Measurements from ENCODE around the gene EEFSEC.

The EEFSEC gene

DNA sequence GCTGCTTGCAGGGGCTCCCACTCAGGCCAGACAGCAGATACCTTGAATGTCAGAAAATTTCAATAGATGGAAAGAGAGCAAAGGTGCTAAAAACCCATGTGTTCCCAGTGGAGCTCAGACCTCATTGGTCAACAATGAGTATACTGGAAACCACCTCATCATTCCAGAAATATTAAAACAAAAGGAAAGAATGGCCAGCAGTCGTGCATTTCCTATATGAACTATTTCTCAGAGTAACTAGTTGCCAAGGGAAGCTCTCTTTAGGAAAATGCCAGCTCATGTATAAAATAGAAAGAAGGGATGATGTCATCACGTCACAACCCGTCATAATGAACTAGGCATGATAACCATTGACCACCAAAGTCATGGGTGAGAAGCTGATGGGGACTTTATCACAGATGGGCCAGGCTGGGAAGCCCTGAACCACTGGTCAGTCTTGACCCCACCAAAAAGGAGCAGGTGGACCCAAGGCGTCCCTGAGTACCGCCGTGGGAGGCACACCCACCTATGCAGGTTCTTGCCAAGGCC lies 295.9 kb downstream of the EEFSEC start:
- peak; percentile 81 for DNase-seq (ENCODE audit: low spot score)

DNA sequence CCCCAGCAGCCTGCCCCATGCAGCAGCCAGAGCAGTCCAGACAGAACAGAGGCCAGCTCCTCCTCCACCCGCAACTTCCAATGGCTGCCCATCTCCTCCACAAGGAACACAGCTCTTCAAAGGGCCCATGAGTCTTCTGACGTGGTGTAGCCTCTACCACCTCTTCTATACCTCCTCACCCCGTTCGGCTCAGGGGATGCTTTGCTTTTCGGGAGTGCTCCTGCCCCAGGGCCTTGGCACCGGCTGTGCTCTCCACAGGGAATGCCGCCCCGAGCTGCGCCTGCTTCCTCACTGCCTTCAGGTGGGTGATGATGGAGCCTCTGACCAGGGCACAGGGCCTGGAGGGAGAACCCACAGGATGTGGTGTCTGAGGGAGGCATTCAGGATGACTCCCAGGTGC lies 298.8 kb downstream of the EEFSEC start:
- DNase-seq (ENCODE audit: low spot score), result no peak

DNA sequence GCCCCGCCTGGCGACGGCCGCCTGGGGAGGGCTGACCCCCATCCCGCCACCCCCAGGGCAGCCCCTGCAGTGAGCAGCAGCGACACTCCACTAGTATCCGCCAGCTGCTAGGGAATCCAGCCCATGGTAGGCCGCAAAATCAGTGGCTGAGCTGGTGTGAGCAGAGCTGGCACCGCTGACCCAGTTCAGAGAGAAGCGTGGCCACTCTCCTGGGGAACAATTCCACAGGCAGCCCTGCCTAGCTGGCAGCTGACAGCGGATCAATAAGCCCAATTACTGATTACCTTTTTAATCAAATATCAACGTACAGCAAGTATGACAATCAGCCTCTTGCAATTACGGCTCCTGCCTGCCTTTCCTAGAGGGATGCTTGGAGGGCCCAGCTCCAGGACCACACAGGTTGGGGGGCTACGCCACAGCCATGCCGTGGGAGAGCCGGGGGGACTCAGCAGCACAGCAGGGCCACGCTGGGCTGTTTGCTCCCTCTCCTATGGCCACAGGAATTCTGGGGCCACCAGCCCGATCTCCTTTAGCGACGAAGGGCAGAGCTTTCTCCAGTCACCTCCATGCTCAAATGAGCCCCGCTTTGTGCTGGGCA lies 299.5 kb downstream of the EEFSEC start:
- DNase-seq (ENCODE audit: low spot score), result no peak

DNA sequence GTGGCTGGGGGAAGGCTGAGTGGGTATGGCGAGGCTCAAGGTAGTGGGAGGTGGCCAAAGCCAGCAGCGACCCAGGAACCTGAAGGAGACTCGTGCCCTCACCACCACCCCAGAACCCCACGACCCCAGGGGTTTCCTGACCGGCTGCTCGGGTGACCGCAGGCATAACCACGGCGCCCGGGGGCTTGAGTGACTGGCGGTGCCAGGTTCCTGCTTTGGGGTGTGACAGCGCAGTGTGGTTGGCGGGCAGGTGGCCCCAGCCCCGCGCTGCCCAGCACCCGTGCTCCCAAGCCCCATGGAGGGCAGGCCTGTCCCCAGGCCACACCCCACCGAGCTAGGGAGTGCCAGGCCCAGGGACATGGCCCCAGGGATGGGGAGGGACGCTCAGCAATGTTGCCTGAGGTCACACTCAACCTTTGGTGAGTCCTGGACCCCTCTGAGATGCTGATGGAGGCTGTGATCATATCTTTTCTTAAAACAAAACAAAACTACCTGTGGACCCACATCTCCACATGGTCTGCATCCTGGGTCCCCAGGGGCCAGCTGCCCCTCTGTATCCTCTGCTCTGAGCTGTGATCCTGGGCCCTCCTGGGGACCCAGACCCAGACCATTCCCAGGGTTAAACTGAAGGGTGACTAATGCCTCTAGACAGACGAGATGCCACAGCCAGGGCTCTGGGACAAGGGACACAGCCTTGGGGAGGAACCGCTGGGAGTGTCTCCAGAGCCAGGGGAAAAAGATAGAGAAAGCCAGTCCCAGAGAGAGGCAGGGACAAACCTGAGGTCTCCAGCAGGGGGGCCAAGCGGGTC lies 300.4 kb downstream of the EEFSEC start:
- no peak for DNase-seq (ENCODE audit: low spot score)

DNA sequence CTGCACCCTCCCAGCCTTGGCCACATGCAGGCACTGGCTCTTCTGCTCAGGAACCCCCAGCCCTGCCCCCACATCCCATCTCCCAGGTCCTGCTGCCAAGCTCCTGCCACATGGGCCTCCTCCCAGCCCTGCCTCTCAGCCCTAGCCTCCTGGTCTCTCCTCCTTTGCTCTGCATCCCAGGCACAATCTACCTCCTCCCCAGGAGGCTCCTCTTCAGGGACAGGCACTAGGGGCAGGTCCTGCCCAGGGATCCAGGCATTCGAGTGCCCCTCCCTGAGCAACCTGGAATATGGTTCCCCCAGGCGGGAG lies 301.0 kb downstream of the EEFSEC start:
- DNase-seq (ENCODE audit: low spot score), result no peak

DNA sequence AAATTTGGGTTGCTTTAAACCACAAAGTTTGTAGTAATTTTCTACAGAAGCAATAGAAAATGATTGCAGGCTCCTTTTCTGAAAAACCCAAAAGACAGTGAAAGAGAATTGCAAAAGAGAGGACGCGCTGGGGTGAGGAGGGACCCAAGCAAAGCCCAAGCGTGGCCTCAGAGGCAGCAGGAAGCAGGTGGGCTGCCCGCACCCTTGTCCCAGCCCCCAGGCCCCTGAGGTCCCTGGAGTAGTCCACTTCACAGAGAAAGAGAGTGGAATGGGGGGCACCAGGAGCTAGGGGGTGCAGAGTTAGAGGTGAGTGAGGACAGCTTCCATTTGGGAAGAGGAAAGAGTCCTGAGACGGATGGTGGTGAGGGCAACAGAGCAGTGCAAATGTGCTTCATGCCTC lies 301.8 kb downstream of the EEFSEC start:
- no peak for DNase-seq (ENCODE audit: low spot score)

DNA sequence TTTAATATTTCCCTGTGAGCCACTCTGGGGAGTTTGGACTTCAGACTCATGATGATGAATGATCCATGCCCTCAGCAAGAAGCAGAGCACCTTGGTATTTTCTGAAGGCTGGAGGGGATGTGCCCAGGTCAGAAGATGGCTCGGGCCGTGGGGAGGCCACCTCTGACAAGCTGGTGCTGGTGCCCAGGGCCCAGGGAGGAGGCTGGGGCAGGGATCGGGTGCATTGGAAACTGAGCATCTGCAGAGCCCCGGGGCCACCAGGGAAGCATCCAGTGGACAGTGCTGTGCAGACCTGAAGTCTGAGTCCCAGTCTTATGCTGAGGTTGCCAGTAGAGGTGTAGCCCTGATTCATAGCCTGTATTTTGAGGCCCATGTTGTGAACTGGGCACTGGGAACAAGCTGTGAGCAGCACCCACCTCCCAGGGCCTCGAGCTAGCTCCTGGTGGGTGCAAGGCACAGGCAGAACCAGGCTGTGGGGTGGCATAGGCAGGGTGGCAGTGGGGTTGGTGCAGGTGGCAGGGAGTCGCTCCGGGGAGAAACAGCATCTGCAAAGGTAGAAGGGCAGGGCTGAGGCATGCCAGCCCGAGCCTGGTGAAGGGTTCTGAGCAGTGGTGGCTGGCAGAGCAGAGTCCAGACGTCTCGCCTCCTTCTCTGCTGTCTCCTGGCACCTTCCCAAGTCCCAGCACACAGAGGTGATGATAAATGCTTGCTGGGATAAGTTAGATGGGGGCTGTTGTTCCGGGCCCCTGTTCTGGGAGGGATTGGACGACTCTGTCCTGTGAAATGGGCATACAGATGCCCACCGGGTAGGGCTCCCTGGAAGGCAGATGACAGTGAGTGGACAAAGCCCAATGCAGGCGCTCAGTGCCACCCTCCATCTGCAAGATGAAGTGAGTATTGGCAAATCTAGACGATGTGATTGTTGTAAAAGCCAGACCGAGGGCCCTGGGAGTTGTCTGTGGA lies 302.8 kb downstream of the EEFSEC start:
- DNase-seq (ENCODE audit: low spot score), result no peak

DNA sequence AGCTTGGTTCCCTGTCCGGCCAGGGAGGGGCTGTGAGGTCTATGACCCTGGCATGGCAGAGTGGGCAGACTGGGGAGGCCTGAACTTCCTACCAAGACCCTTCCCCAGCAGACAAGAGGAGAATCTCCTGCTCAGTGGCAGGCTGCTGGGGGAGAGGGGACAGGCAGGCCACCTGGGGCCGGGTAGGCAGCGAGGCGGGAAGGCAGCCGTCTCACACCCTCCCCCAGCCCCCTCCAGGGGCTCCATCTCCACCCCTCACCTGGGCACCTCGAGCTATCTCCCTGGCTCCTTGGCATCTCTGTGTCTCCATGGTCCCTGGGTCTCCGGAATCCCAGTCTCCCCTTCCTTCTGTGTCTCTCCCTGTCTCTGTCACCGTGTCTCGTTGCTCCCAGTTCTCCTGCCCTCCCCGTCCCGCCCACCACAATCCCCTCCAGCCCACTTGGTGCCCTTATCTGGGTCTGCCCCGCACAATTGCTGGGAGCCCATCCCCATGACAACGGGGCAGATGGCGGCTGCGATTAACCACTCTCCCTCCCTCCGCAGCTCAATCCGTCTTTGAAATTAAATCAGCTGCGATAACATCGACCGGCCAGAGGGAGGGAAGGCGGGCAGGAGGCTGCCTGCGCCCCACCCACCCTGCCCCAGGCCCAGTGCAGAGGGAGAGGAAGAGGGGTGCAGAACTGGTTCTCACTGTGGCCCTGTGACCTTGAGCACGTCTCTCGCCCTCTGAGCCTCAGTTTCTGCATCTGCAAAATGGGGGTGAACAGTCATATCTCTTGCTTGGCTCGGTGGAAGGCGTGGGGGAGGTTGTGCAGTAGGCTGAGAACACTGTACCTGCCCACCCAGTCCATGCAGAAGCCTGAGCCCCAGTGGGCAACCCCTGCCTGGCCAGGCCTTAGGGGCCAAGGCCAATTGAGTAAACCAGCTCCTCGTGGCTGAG lies 303.8 kb downstream of the EEFSEC start:
- no peak for DNase-seq (ENCODE audit: low spot score)

DNA sequence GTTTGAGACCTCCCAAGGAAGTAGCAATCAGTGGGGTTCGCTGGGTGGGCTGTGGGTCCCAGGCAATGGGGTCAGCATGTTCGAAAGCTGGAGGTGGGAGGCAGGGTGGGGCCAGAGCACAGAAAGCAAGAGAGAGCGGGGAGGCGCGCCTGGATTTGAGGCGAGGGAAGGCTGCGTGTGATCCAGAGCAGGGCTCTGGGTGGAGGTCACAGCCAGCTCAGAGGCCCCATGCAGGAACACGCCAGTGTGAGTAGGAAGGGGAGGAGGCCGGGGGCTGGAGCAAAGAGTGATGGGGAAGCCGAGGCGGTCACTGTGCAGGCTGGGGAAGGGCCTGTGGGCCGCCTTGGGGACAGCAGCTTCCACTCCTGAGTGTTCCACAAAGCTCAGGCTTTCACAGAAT lies 304.7 kb downstream of the EEFSEC start:
- no peak for DNase-seq (ENCODE audit: low spot score)

Measured in kidney capillary endothelial cell (primary cell).